ENCODE results near the gene TXNRD2. TPM values are rescaled to one million over a fixed set of nuclear protein-coding genes. Genes with fewer than 3 reads are reported as not detected.

The TXNRD2 gene
- 10 to 100 TPM; 16.7 to 33.1 (median 20.3) TPM for total RNA-seq

GRCh38 chr22:19941365-19942082 is at the start of gene TXNRD2, which contains the start of gene COMT:
TSS of gene TXNRD2 (minus strand) at chr22:19941818. CDS start at chr22:19941803, 15 bp downstream.
TSS of gene COMT (plus strand) at chr22:19941772. CDS start at chr22:19962527, 20,755 bp downstream.
- peak; percentile 89 for ATAC-seq

GRCh38 chr22:19991395-19991644 is 49.7 kb upstream of the TXNRD2 start:
- no peaks in the 10 kb centered on the region for H3K36me3 ChIP-seq
- no peaks in the 10 kb centered on the region for H3K9me3 ChIP-seq
- H3K27me3 ChIP-seq, result no peaks in the 10 kb centered on the region
- no peak for ATAC-seq
- no peak for TF ChIP-seq EP300 (IDR thresholded peaks at IDR 0.05)
- TF ChIP-seq POLR2A (IDR thresholded peaks at IDR 0.05), result no peak
- H3K4me3 ChIP-seq, result no peak overlapping the region
- peaks cover 0 to 76% (median 32%) of the 10 kb centered on the region in 3 donors for H3K4me1 ChIP-seq
- H3K27ac ChIP-seq, result peak overlapping the region; percentile 8 to 79 (median 72)

More at GRCh38 chr22:19941365-19942082, at the start of gene TXNRD2, which contains the start of gene COMT:
- peaks cover 4 to 74% (median 21%) of the 10 kb centered on the region in 3 donors for H3K4me1 ChIP-seq
- TF ChIP-seq EP300 (IDR thresholded peaks at IDR 0.05) (no peak), POLR2AphosphoS5 (IDR thresholded peaks at IDR 0.05) (peak; percentile 75), POLR2A (IDR thresholded peaks at IDR 0.05) (peak; percentile 63 to 78), CTCF (IDR thresholded peaks at IDR 0.05) (peak in 1 of 4 experiments; percentile 30)
- peak within 1 kb of the TSS; percentile 92 to 98 (median 96) for H3K27ac ChIP-seq
- H3K9me3 ChIP-seq, result no peaks in the 10 kb centered on the region
- 0% methylated on average over 2 to 3 of the region's 63 CpGs for WGBS, 2 donors (ENCODE audit: low coverage in 1 of 2)
- no peaks in the 10 kb centered on the region for H3K27me3 ChIP-seq
- peaks cover 0 to 6% of the 10 kb centered on the region in 2 donors for H3K36me3 ChIP-seq
- peak within 1 kb of the TSS; percentile 72 to 93 for H3K4me3 ChIP-seq

GRCh38 chr22:19990609-19991394 is 49.2 kb upstream of the TXNRD2 start:
- no peak for TF ChIP-seq POLR2A (IDR thresholded peaks at IDR 0.05)
- TF ChIP-seq EP300 (IDR thresholded peaks at IDR 0.05), result no peak
- TF ChIP-seq POLR2AphosphoS5 (IDR thresholded peaks at IDR 0.05), result no peak
- no peak for TF ChIP-seq CTCF (IDR thresholded peaks at IDR 0.05)
- Histone ChIP-seq H3K9me3 (no peaks in the 10 kb centered on the region), H3K36me3 (no peaks in the 10 kb centered on the region), H3K27ac (peak overlapping the region in 3 of 4 donors; percentile 71 to 79 (median 74)), H3K4me1 (peaks cover 0 to 76% (median 33%) of the 10 kb centered on the region in 3 donors), H3K27me3 (no peaks in the 10 kb centered on the region), H3K4me3 (no peak overlapping the region)
- ATAC-seq, result no peak
- 85% methylated on average over 8 of the region's 20 CpGs; no CpG with 5 or more reads in 1 of the 2 donors for WGBS, 2 donors (ENCODE audit: low coverage in 1 of 2)

GRCh38 chr22:19990188-19990587 is 48.6 kb upstream of the TXNRD2 start:
- no peak for TF ChIP-seq EP300 (IDR thresholded peaks at IDR 0.05)
- TF ChIP-seq POLR2A (IDR thresholded peaks at IDR 0.05), result no peak
- TF ChIP-seq CTCF (IDR thresholded peaks at IDR 0.05), result no peak
- TF ChIP-seq POLR2AphosphoS5 (IDR thresholded peaks at IDR 0.05), result no peak
- WGBS, 2 donors (ENCODE audit: low coverage in 1 of 2), result 36% methylated on average over 2 of the region's 2 CpGs; no CpG with 5 or more reads in 1 of the 2 donors
- Histone ChIP-seq H3K4me3 (no peak overlapping the region), H3K36me3 (no peaks in the 10 kb centered on the region), H3K27ac (peak overlapping the region in 3 of 4 donors; percentile 71 to 79 (median 74)), H3K9me3 (no peaks in the 10 kb centered on the region), H3K27me3 (no peaks in the 10 kb centered on the region), H3K4me1 (peaks cover 0 to 76% (median 35%) of the 10 kb centered on the region in 3 donors)
- no peak for ATAC-seq

- peaks cover 0 to 76% (median 40%) of the 10 kb centered on the region in 3 donors for H3K4me1 ChIP-seq
- no peak for ATAC-seq
- H3K36me3 ChIP-seq, result no peaks in the 10 kb centered on the region
- no peaks in the 10 kb centered on the region for H3K9me3 ChIP-seq
- no peaks in the 10 kb centered on the region for H3K27me3 ChIP-seq
- TF ChIP-seq POLR2AphosphoS5 (IDR thresholded peaks at IDR 0.05) (no peak), CTCF (IDR thresholded peaks at IDR 0.05) (no peak), EP300 (IDR thresholded peaks at IDR 0.05) (no peak), POLR2A (IDR thresholded peaks at IDR 0.05) (no peak)
- no peak overlapping the region for H3K4me3 ChIP-seq
- peak overlapping the region in 3 of 4 donors; percentile 50 to 74 (median 71) for H3K27ac ChIP-seq
- WGBS, 2 donors (ENCODE audit: low coverage in 1 of 2), result no CpG with 5 or more reads among the region's 3 CpGs
These were observed 48.1 kb upstream of the TXNRD2 start for GRCh38 chr22:19989725-19990067.
